GM21390 (cell line): Measurements from ENCODE around the gene SCGB3A1.

ENCODE experiments used
- ATAC-seq: cut with Tn5 transposase; IDR thresholded peaks from one replicate; pipeline ENCODE4 v1.9.1; 2021; ENCODE audit not compliant: unreplicated experiment

SCGB3A1 gene

GRCh38 chr5:180590543-180591310 lies 572 bp downstream of the SCGB3A1 start:
- no peak for ATAC-seq

DNA sequence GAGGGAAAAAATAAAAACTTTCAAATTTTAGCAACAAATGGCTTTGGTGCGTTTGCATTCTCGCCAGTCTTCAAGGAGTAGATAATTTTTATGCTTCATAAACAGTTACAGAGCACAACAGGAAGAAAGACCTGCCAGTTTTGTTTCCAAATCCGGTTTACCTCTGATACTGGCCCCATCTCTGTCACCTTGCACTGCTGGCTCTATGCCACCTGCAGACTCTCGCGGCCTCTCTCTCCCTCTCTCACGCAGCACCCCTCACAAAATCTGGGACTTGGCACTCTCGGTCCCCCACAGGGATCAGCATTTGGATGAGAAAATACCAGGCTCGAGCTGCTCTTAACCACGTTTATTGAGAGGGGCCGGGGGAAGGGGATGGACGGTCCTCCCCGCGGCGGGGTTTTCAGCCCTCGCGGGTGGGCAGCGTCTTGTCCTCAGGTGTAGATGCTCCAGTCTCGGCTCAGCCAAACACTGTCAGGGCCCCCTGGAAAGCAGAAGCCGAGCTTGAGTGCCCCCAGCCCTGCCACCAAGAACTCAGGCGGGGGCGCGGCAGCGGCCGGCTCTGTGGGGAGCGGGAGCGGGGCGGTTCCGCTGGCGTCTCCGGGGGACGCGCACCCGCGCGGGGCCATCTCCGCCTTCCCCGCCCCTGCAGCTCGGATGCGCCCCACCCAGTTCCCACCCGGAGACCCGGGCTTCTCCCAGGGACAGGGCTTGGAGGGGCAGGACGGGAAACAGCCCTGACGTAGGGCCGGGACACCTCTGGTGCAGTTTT lies 1.3 kb downstream of the SCGB3A1 start:
- no peak for ATAC-seq

DNA sequence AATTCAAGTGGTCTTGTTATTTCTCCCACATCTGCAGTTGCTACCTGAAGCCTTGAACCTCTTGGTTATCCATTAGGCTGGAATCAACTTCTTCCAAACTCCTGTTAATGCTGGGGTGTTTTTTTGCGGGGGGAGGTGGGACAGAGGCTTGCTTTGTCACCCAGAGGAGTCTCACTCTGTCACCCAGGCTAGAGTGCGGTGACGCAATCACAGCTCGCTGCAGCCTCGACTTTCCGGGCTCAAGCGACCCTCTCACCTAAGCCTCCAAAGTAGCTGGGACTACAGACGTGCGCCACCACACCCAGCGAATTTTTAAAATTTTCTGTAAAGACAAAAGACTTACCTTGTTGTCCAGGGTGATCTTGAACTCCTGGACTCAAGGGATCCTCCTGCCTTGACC lies 4.4 kb downstream of the SCGB3A1 start:
- no peak for ATAC-seq

DNA sequence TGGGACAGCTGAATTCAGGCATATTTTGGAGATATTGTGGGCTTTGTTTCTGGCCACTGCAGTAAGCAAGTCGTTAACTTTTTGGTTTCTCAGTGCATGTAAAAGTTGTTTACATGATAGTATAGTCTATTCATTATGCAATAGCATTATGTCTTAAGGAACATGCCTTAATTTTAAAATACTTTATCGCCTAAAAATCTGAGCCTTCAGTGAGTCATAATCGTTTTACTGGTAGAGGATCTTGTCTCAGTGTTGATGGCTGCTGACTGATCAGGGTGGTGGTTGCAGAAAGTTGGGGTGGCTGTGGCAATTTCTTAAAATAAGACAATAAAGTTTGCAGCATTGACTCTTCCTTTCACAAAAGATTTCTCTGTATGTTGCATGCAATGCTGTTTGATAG lies 5.1 kb downstream of the SCGB3A1 start:
- ATAC-seq, result no peak

- no peak for ATAC-seq
Observed at GRCh38 chr5:180583738-180584137, 7.6 kb downstream of the SCGB3A1 start.

GRCh38 chr5:180580681-180581080 lies 10.6 kb downstream of the SCGB3A1 start:
- no peak for ATAC-seq

- no peak for ATAC-seq
Observed at GRCh38 chr5:180575571-180575970, 15.7 kb downstream of the SCGB3A1 start.

DNA sequence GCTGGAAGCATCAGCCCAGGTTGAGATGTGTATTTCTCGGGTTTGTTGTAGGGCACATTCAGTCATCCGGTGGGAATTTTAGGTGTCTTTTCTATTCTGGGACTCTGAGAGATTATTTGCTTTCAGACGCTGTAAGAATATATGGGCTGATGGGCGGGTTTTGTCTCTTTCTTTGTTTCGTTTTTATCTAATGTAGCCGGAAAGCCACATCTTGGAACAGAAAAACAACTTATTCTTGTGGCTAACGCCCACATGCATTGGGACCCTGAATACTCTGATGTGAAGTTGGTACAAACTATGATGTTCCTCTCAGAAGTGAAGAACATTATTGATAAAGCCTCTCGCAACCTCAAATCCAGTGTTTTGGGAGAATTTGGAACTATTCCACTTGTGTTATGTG lies 22.4 kb downstream of the SCGB3A1 start:
- ATAC-seq, result no peak

DNA sequence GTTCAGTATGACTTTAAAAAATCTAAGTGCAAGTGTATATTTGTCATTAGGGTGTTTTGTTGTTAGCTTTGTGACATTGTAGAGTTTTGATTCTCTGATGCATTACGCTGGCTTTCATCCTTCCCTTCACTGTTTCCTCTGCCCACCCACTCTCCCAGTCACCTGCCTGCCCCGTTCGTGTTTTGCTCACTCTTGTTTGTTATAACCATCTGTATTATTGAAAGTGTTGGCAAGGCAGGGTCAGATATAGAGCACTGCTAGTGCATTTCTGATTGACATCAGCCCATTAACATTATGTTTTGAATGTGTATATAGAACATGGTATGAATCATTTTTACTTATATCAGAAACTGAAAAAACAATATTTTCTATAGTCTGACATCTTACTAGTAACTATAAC lies 27.3 kb downstream of the SCGB3A1 start:
- ATAC-seq, result no peak

DNA sequence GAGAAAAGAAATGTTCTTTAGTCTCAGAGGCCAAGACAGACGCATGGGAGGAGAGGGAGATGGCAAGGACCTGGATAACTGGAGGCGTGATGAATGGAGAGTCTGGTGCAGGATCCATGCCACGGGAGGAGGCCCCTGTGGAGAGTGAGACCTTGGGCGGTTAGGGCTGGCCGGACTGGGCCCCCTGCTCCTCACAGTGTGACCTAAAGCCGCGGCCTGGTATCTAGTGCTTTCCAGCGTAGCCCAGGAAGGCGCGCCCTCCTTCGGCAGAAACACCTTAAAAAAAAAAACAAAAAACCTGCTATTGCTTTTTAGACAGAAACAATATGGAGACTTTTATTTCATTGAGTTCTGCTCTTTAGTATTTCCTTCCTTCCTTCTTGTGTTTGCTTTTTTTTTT lies 33.1 kb downstream of the SCGB3A1 start:
- ATAC-seq, result no peak

DNA sequence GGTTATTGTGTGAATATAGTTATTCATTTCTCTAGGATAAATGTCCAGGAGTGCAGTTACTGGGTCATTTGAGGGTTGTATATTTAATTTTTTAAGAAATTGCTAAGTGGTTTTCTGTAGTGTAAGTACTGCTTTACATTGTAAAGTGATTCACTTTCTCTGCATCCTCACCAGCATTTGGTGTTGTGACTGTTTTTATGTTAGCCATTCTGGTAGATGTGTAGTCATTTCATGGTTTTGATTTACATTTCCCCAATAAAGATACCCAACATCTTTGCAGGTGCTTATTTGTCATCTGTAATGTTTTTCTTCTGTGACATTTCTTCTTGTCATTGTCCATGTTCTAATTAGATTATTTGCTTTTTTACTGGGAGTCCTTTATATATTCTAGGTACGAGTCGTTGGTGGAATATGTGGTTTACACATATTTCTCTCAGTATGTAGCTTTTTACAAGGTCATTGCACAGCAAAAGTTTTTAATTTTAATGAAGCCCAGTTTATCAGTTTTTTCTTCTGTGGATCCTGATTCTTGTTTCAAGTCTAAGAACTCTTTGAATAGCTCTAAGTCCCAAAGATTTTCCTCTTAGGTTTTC lies 34.0 kb downstream of the SCGB3A1 start:
- no peak for ATAC-seq

GRCh38 chr5:180555168-180555921 lies 36.0 kb downstream of the SCGB3A1 start:
- no peak for ATAC-seq

GRCh38 chr5:180553530-180553929 lies 37.8 kb downstream of the SCGB3A1 start:
- ATAC-seq, result no peak

DNA sequence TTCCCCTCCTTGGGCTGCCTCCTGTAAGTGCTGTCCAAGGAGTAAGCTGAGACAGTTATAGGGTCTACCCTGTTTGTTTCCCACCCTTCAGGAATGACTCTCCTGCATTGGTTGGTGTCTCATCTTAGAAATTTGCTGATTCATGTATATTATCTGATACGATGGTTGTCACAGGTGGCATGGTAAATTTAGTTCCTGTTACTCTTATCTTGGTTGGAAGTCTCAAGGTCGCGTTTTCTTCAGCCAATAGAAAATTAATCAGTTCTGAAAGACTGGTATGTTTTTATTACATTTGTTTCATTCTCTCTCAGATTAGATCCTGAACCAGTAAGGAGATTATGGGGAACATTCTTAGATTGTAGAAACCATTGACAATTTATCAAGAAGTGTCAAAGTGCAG lies 42.7 kb downstream of the SCGB3A1 start:
- ATAC-seq, result no peak

DNA sequence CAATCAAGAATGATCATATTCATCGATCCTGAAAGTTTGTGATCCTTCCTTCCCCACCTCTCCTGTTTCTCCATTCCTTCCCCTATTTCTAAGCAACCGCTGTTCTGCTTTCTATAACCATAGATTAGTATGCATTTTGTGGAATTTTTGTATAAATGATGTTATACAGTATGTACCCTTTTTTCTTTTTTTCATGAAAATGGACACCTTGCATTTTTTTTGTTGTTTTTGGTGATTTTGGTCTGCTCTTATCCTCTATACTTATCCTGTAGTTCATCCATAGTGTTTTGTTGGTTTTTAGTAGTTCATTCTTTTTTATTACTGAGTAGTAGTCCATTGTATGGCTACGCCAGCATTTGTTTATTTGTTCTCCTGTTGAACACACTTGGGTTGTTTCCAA lies 46.1 kb downstream of the SCGB3A1 start:
- no peak for ATAC-seq

DNA sequence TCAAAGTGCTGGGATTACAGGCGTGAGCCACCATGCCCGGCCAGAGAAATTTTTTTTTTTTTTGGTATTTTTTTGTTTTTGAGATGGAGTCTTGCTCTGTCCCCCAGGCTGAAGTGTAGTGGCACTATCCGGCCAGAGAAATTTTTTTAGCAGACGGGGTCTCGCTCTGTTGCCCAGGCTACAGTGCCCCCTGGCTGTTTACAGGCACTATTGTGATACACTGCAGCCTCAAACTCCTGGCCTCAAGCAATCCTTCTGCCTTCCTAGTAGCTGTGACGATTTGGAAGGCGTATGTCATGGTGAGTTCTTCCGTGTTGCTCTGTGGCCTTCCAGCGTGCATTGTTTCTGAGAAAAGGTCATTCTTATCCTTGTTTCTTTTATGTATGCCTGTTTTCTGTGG lies 49.6 kb downstream of the SCGB3A1 start:
- no peak for ATAC-seq
